MM.1S (cell line): ENCODE data around the gene SLC1A2.

Experiments used
- DNase-seq: peaks from one replicate; pipeline ENCODE4 v3.0.0-alpha.2; 2015
- H2AFZ ChIP-seq: fragments of 300-600 bp; sonication (generic); 2 replicates; pipeline ENCODE4 v1.6.0; 2016; ENCODE audit warnings: antibody characterized with exemption, low read length
- H3F3A ChIP-seq: fragments of 300-600 bp; sonication (generic); 2 replicates; pipeline ENCODE4 v1.6.1; 2016; ENCODE audit warnings: mild to moderate bottlenecking, antibody characterized with exemption, low read length, moderate library complexity, mixed read lengths; ENCODE audit not compliant: insufficient read depth
- H3K27ac ChIP-seq: fragments of 300-600 bp; sonication (generic); 2 replicates; pipeline ENCODE4 v1.5.1; 2016; ENCODE audit warnings: mild to moderate bottlenecking, low read length
- H3K27me3 ChIP-seq: fragments of 300-600 bp; sonication (generic); replicated peaks from 2 replicates; pipeline ENCODE4 v1.6.0; 2016; ENCODE audit warnings: low read length; ENCODE audit not compliant: insufficient read depth
- H3K36me3 ChIP-seq: fragments of 300-600 bp; sonication (generic); replicated peaks from 2 replicates; pipeline ENCODE4 v1.6.1; 2016; ENCODE audit warnings: mild to moderate bottlenecking, low read length, mixed read lengths; ENCODE audit not compliant: insufficient read depth
- H3K4me1 ChIP-seq: fragments of 300-600 bp; sonication (generic); 2 replicates; pipeline ENCODE4 v1.6.1; 2016; ENCODE audit warnings: low read length, mixed read lengths
- H3K4me2 ChIP-seq: fragments of 300-600 bp; sonication (generic); 2 replicates; pipeline ENCODE4 v1.6.0; 2016; ENCODE audit warnings: low read depth, low read length
- H3K4me3 ChIP-seq: fragments of 300-600 bp; sonication (generic); 2 replicates; pipeline ENCODE4 v1.5.1; 2016; ENCODE audit warnings: low read length, mixed read lengths
- H3K79me2 ChIP-seq: fragments of 300-600 bp; sonication (generic); 2 replicates; pipeline ENCODE4 v1.6.1; 2016; ENCODE audit warnings: mixed run types, low read length, mixed read lengths
- H3K9ac ChIP-seq: fragments of 300-600 bp; sonication (generic); 2 replicates; pipeline ENCODE4 v1.6.1; 2016; ENCODE audit warnings: low read length, mixed read lengths
- H3K9me2 ChIP-seq: fragments of 300-600 bp; sonication (generic); replicated peaks from 2 replicates; pipeline ENCODE4 v1.6.1; 2016; ENCODE audit warnings: mild to moderate bottlenecking, low read length, mixed read lengths; ENCODE audit not compliant: insufficient read depth
- H3K9me3 ChIP-seq: fragments of 300-600 bp; sonication (generic); replicated peaks from 2 replicates; pipeline ENCODE4 v1.6.1; 2016; ENCODE audit warnings: mild to moderate bottlenecking, low read length, mixed read lengths; ENCODE audit not compliant: insufficient read depth
- H4K20me1 ChIP-seq: fragments of 300-600 bp; sonication (generic); 2 replicates; pipeline ENCODE4 v1.6.1; 2016; ENCODE audit warnings: mild to moderate bottlenecking, low read length, moderate library complexity, mixed read lengths; ENCODE audit not compliant: insufficient read depth
- CTCF ChIP-seq: fragments of 300-600 bp; sonication (generic); IDR thresholded peaks from 2 replicates; pipeline ENCODE4 v1.5.1; 2016; ENCODE audit warnings: antibody characterized with exemption, low read length, mixed read lengths
- EZH2 ChIP-seq: fragments of 300-600 bp; sonication (generic); optimal IDR thresholded peaks from 2 replicates; pipeline ENCODE3; 2017; ENCODE audit warnings: low read depth, mild to moderate bottlenecking, antibody characterized with exemption, low read length, mixed read lengths
- EZH2phosphoT487 ChIP-seq: fragments of 300-600 bp; sonication (generic); IDR thresholded peaks from 2 replicates; pipeline ENCODE4 v1.6.1; 2018; ENCODE audit warnings: antibody characterized with exemption, low read length

Gene SLC1A2

DNA sequence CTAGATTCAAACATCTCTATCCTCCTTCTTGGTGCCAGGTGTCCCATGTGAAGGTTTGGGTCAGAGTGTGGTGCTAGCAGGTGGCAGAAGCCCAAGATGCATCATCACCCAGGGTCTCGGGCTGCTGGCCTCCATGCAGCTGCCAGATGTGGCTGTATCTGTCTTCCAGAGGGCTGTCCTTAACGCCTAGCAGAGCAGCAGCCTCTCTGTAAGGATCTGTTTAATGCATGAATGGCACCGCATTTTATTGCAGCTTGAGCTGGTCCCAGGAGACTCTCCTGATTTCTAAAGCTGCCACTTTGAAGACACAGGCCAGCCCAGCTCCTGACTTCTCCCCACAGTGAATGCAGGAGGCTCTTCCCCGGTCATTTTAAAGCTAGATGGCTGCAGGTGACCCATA lies 26.3 kb downstream of the SLC1A2 start:
- 0 out of 2 replicates have a peak, but pooled peaks cover 7% of the 10 kb centered on the region for H3K4me1 ChIP-seq
- no peaks in the 10 kb centered on the region for H3K9me3 ChIP-seq
- no peaks in the 10 kb centered on the region for H3K27me3 ChIP-seq
- no peak overlapping the region for H3K9ac ChIP-seq
- H3K9me2 ChIP-seq: no peaks in the 10 kb centered on the region
- no peak for TF ChIP-seq CTCF
- TF ChIP-seq EZH2: no peak
- no peak for TF ChIP-seq EZH2phosphoT487
- no peak overlapping the region for H3K4me2 ChIP-seq
- no peak for DNase-seq
- H4K20me1 ChIP-seq: no peaks in the 10 kb centered on the region
- no peak overlapping the region for H3K27ac ChIP-seq
- H3K4me3 ChIP-seq: no peak overlapping the region
- H3F3A ChIP-seq: no peaks in the 10 kb centered on the region
- no peaks in the 10 kb centered on the region for H3K36me3 ChIP-seq
- no peaks in the 10 kb centered on the region for H3K79me2 ChIP-seq
- H2AFZ ChIP-seq: no peak overlapping the region

GRCh38 chr11:35391922-35392688 lies 27.3 kb downstream of the SLC1A2 start:
- Histone ChIP-seq H3K4me2 (no peak overlapping the region), H3K9me3 (no peaks in the 10 kb centered on the region), H3K4me3 (no peak overlapping the region), H3K79me2 (no peaks in the 10 kb centered on the region), H3F3A (no peaks in the 10 kb centered on the region), H2AFZ (no peak overlapping the region), H3K9ac (no peak overlapping the region), H3K4me1 (0 out of 2 replicates have a peak, but pooled peaks cover 7% of the 10 kb centered on the region), H3K27me3 (no peaks in the 10 kb centered on the region), H3K36me3 (no peaks in the 10 kb centered on the region), H4K20me1 (no peaks in the 10 kb centered on the region), H3K9me2 (no peaks in the 10 kb centered on the region), H3K27ac (no peak overlapping the region)
- TF ChIP-seq CTCF (peak; percentile 66), EZH2 (no peak)
- peak; percentile 45 for DNase-seq

- H3K9ac ChIP-seq: no peak overlapping the region
- H3K4me3 ChIP-seq: no peak overlapping the region
- no peak overlapping the region for H3K4me2 ChIP-seq
- no peaks in the 10 kb centered on the region for H3F3A ChIP-seq
- 0 out of 2 replicates have a peak, but pooled peaks cover 7% of the 10 kb centered on the region for H3K4me1 ChIP-seq
- H3K79me2 ChIP-seq: no peaks in the 10 kb centered on the region
- H3K27ac ChIP-seq: no peak overlapping the region
- no peak for DNase-seq
- TF ChIP-seq CTCF (no peak), EZH2 (no peak), EZH2phosphoT487 (no peak)
- H3K9me2 ChIP-seq: no peaks in the 10 kb centered on the region
- H4K20me1 ChIP-seq: no peaks in the 10 kb centered on the region
- H3K27me3 ChIP-seq: no peaks in the 10 kb centered on the region
- H2AFZ ChIP-seq: no peak overlapping the region
- H3K36me3 ChIP-seq: no peaks in the 10 kb centered on the region
- no peaks in the 10 kb centered on the region for H3K9me3 ChIP-seq
Observed at GRCh38 chr11:35390737-35391682, 28.3 kb downstream of the SLC1A2 start.
